ENCODE results near the gene PLK5. TPM values are rescaled to one million over a fixed set of nuclear protein-coding genes. Genes with fewer than 3 reads are reported as not detected.

The PLK5 gene, protein sequence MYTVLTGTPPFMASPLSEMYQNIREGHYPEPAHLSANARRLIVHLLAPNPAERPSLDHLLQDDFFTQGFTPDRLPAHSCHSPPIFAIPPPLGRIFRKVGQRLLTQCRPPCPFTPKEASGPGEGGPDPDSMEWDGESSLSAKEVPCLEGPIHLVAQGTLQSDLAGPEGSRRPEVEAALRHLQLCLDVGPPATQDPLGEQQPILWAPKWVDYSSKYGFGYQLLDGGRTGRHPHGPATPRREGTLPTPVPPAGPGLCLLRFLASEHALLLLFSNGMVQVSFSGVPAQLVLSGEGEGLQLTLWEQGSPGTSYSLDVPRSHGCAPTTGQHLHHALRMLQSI
- 0.14 TPM in 1 of 2 replicates, not detected in the other for total RNA-seq

GRCh38 chr19:1523412-1524286, at the start of gene PLK5:
TSS of gene PLK5 (plus strand) at chr19:1524077. CDS start at chr19:1526997, 2,920 bp downstream.

GRCh38 chr19:1478934-1479707, 44.8 kb upstream of the PLK5 start, which contains the start of gene C19orf25:
TSS of gene C19orf25 (minus strand) at chr19:1479215. CDS start at chr19:1478903, 312 bp downstream.

DNA sequence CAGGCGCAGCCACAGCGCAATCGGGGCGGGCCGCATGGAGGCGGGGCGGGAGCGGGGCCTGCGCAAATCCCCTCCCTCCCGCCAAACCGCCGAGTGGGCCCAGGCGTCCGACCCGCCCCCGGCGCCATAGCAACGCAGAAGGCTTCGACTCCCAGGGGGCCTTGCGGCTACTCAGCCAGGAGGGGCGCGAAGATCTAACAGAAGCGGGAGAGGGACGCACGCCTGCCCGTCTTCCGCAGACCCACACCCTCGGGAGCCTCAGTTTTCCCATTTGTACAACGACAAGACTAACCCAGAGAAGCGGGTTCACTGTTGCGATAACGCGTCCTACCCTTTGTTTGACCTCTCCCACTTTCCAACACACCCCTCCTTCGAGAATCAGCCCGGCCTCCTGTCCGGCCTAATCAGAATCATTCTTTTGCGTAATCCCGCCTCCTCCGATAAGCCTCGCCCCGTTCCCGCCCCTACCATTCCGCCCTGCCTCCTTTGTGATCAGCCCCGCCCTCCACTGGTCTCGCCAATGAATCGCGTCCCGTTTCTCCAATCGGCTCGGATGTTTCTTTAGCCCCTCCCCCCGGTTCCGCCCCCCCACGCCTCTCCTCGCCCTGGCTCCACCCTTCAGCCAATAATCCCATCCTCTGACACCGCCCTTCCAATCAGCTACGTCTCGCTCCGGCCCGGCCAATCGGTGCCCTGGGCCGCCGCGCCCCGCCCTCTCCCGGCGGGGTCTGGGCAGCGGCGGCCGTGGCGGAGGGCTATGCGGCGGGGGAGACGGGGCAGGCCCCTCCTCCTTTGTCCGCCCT, 33.4 kb upstream of the PLK5 start, which contains the start of gene PCSK4:
Gene PCSK4 (minus strand): TSS at position 40 of the 803 bp plus-strand sequence. CDS start 4 bp downstream, at position 36.

GRCh38 chr19:1491114-1491848, 32.6 kb upstream of the PLK5 start, which contains the start of gene REEP6:
TSS of gene REEP6 (plus strand) at chr19:1491181. CDS start at chr19:1491270, 89 bp downstream.

GRCh38 chr19:1512671-1513498, 11.0 kb upstream of the PLK5 start, which contains the start of gene ADAMTSL5:
TSS of gene ADAMTSL5 (minus strand) at chr19:1513019. CDS start at chr19:1510943, 2,076 bp downstream.

GRCh38 chr19:1568320-1569019, 44.6 kb downstream of the PLK5 start, which contains the start of gene MEX3D:
TSS of gene MEX3D (minus strand) at chr19:1568325. CDS start at chr19:1568058, 267 bp downstream.

Other genes starting within 250 kb of the PLK5 start
- 23.8 and 45.4 TPM in 2 replicates for gene FAM174C, start 248.5 kb upstream of the PLK5 start, total RNA-seq
- gene EFNA2, start 238.2 kb upstream of the PLK5 start, total RNA-seq, result not detected in 2 replicates
- 53.2 and 65.3 TPM in 2 replicates for gene NDUFS7, start 140.2 kb upstream of the PLK5 start, total RNA-seq
- gene GAMT, start 122.5 kb upstream of the PLK5 start, total RNA-seq, result 30.0 and 30.2 TPM in 2 replicates
- 39.2 and 75.1 TPM in 2 replicates for gene DAZAP1, start 116.5 kb upstream of the PLK5 start, total RNA-seq
- 254 and 522 TPM in 2 replicates for gene RPS15, start 85.7 kb upstream of the PLK5 start, total RNA-seq
- gene APC2, start 74.0 kb upstream of the PLK5 start, total RNA-seq, result 0.46 and 0.89 TPM in 2 replicates
- gene C19orf25, start 44.9 kb upstream of the PLK5 start, total RNA-seq, result 24.9 and 31.6 TPM in 2 replicates
- 1.2 and 1.7 TPM in 2 replicates for gene PCSK4, start 33.7 kb upstream of the PLK5 start, total RNA-seq
- 1.7 and 2.4 TPM in 2 replicates for gene REEP6, start 32.9 kb upstream of the PLK5 start, total RNA-seq
- 5.0 and 5.4 TPM in 2 replicates for gene ADAMTSL5, start 11.1 kb upstream of the PLK5 start, total RNA-seq
- gene MEX3D, start 44.2 kb downstream of the PLK5 start, total RNA-seq, result 33.6 and 45.5 TPM in 2 replicates
- 70.7 and 96.9 TPM in 2 replicates for gene MBD3, start 68.8 kb downstream of the PLK5 start, total RNA-seq
- 34.0 and 45.1 TPM in 2 replicates for gene UQCR11, start 81.4 kb downstream of the PLK5 start, total RNA-seq
- 72.8 and 154 TPM in 2 replicates for gene TCF3, start 128.5 kb downstream of the PLK5 start, total RNA-seq
- not detected in 2 replicates for gene ONECUT3, start 229.4 kb downstream of the PLK5 start, total RNA-seq